ENCODE data around the gene TMX3. TPM values are rescaled to one million over a fixed set of nuclear protein-coding genes. Genes with fewer than 3 reads are reported as not detected.
A peak's percentile ranks its signal among the peaks of the same experiment; 100 is the strongest.

Gene TMX3
- total RNA-seq, 2 donors from 2014 or later: 53.0 to 64.8 TPM

DNA sequence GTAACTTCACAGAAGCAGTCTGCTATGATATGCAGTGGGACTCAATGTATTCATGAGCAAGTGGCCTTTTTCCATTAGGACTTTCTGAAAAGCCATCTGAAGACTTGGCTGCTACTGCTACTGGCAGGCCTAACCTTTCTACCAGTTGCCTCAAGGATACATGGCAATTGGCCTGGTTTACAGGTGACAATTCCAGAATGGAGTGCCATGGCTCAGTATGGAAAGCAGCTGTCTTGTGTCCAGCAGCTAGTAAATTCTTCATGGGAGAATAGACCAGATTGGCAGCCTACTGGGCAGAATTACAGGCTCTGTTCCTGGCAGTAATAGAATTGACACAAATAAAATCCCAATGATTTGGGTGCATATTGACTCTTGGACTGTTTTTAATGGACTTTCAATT is 12.6 kb upstream of the TMX3 start:
- no peak for DNase-seq (ENCODE audit: low spot score)
- Mint-ChIP-seq H3K4me1 (ENCODE audit: low read depth in 2 of 2) (peaks cover 4 to 9% of the 10 kb centered on the region in 2 donors), H3K36me3 (no peaks in the 10 kb centered on the region), H3K4me3 (no peak overlapping the region), H3K9me3 (no peaks in the 10 kb centered on the region), H3K27me3 (peaks cover 0 to 7% of the 10 kb centered on the region in 2 donors), H3K27ac (no peak overlapping the region)
- no peak for ATAC-seq

DNA sequence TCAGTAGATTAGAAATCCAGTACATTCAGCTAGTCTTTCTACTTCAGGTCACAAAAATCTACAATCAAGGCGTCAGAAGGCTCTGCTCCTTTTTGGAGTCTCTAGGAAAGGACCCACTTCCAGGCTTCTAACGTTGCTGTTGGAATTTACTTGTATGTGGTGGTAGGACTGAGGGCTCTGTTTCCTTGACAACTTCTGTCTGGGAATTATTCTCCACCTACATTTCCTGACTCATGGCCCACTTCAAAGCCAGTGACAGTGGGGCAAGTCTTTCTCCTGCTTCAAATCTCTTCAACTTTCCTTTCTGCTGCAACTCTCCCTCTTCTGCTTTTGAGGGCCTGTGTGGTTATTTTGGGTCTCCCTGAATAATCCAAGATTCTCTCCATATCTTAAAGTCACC is 10.4 kb upstream of the TMX3 start:
- H3K36me3 Mint-ChIP-seq: no peaks in the 10 kb centered on the region

DNA sequence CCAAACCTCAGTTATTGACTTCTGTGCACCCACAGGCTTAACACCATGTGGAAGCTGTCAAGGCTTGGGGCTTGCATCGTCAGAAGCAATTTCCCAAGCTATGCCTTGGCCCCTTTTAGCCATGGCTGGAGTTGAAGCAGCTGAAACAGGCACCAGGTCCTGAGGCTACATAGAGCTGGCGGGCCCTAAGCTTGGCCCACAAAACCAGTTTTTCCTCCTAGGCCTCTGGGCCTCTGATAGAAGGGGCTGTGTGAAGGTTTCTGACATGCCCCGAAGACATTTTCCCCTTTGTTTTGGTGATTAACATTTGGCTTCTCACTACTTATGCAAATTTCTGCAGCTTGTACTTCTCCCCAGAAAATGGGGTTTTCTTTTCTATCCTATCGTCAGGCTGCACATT is 9.1 kb upstream of the TMX3 start:
- DNase-seq (ENCODE audit: low spot score) (no peak), ATAC-seq (no peak)
- no peaks in the 10 kb centered on the region for H3K9me3 Mint-ChIP-seq
- no peak overlapping the region for H3K4me3 Mint-ChIP-seq
- peaks cover 13 to 25% of the 10 kb centered on the region in 2 donors for H3K4me1 Mint-ChIP-seq (ENCODE audit: low read depth in 2 of 2)
- H3K27me3 Mint-ChIP-seq: peaks cover 0 to 2% of the 10 kb centered on the region in 2 donors
- H3K36me3 Mint-ChIP-seq: no peaks in the 10 kb centered on the region
- no peak overlapping the region for H3K27ac Mint-ChIP-seq

More for the DNA sequence above, 10.4 kb upstream of the TMX3 start:
- H3K27ac Mint-ChIP-seq: no peak overlapping the region
- peaks cover 0 to 7% of the 10 kb centered on the region in 2 donors for H3K27me3 Mint-ChIP-seq
- no peaks in the 10 kb centered on the region for H3K9me3 Mint-ChIP-seq
- H3K4me3 Mint-ChIP-seq: no peak overlapping the region
- no peak for ATAC-seq
- no peak for DNase-seq (ENCODE audit: low spot score)
- peaks cover 13 to 25% of the 10 kb centered on the region in 2 donors for H3K4me1 Mint-ChIP-seq (ENCODE audit: low read depth in 2 of 2)

DNA sequence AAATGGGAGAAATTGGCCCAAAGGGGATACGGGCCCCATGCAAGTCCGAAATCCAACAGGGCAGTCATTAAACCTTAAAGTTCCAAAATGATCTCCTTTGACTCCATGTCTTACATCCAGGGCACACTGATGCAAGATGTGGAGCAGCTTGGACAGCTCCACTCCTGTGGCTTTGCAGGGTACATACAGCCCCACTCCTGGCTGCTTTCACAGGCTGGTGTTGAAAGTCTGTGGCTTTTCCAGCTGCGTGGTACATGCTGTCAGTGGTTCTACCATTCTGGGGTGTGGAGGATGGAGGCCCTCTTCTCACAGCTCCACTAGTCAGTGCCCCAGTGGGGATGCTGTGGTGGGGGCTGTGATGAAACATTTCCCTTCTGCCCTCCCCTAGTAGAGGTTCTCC is 8.6 kb upstream of the TMX3 start:
- Mint-ChIP-seq H3K27ac (no peak overlapping the region), H3K36me3 (no peaks in the 10 kb centered on the region)

DNA sequence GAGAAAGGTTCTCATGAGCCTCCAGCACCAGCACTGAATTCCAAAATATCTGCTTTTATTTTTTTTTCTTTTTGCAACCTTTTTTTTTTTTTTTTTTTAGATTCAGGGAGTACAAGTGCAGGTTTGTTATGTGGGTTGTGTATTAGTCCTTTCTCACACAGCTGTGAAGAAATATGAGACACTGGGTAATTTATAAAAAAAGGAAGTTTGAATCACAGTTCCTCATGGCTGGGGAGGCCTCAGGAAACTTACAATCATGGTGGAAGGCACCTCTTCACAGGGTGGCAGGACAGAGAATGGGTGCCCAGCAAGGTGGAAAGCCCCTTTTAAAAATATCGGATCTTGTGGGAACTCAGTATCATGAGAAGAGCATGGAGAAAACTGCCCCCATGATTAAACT is 7.9 kb upstream of the TMX3 start:
- Mint-ChIP-seq H3K36me3 (no peaks in the 10 kb centered on the region), H3K4me3 (no peak overlapping the region), H3K4me1 (ENCODE audit: low read depth in 2 of 2) (peaks cover 13 to 25% of the 10 kb centered on the region in 2 donors), H3K9me3 (no peaks in the 10 kb centered on the region), H3K27ac (peak overlapping the region; percentile 72 to 84), H3K27me3 (no peaks in the 10 kb centered on the region)
- DNase-seq (ENCODE audit: low spot score) (no peak), ATAC-seq (no peak)

More for the DNA sequence above, 8.6 kb upstream of the TMX3 start:
- Mint-ChIP-seq H3K27me3 (no peaks in the 10 kb centered on the region), H3K9me3 (no peaks in the 10 kb centered on the region), H3K4me3 (peak overlapping the region; percentile 7), H3K4me1 (ENCODE audit: low read depth in 2 of 2) (peaks cover 13 to 25% of the 10 kb centered on the region in 2 donors)
- DNase-seq (ENCODE audit: low spot score) (no peak), ATAC-seq (no peak)

DNA sequence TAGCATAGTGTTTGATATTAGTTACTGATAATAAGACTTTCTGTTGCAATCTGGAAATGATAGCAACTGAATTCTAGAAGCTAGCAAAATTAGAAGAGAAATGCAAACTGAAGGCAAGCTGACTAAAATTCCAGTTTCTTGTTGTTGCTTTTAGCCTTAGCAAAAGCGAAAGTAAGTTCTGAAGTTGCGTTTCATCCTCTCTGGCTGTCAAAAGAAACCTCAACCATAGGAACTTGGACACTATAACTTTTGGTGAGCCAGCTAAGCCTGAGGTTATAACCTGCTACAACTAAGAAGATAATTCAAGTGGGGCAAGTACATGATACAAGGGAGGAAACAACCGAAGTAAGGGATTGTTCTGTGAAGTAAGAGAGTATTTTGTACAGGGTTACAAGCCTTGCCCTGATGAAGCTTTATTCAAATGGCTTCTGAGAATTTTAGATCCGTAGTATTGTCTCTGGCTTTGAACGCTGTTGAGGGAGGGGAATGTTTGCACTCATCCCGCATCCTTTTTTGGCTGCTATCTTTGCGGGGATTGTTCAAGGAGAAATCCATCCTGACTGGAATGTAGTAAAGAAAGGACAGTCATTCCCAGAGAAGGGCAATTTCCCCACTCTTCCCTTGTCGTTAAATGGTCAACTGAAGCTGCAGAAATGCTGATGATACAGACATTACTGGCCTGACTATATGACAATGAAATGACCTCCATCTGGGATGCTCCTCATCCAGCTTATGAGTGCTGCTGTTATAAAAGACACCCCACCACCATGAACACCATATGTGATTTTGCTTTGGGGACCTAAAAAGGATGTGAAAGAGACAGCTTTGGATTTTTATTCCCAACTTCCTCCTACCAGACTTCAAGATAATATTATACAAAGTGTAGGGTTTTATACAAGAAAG is 7.0 kb upstream of the TMX3 start:
- Mint-ChIP-seq H3K4me3 (peak overlapping the region; percentile 85), H3K9me3 (no peaks in the 10 kb centered on the region), H3K27me3 (no peaks in the 10 kb centered on the region), H3K27ac (peak overlapping the region; percentile 72 to 84), H3K4me1 (ENCODE audit: low read depth in 2 of 2) (peaks cover 13 to 25% of the 10 kb centered on the region in 2 donors), H3K36me3 (no peaks in the 10 kb centered on the region)
- ATAC-seq: peak; percentile 78 to 85
- no peak for DNase-seq (ENCODE audit: low spot score)

DNA sequence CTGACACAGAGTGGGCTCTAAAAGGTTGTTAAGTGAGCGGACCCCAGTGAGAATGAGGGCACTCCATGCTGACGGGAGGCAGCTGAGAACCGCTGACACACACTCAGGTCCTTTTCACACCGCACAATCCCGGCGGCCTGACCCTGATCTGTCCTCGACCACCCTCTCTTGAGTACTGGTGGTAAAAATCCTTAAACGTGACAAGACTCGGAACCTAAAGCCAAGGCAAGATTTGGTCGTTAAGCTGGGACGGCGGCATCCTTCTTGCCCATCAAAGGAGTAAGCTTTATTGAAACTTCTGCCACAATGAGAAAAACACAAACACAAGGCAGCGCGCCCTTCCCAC is 569 bp downstream of the TMX3 start:
- peaks cover 11% of the 10 kb centered on the region for H3K36me3 Mint-ChIP-seq
- H3K4me1 Mint-ChIP-seq (ENCODE audit: low read depth in 2 of 2): peaks cover 25 to 27% of the 10 kb centered on the region in 2 donors
- no peaks in the 10 kb centered on the region for H3K9me3 Mint-ChIP-seq
- peak overlapping the region; percentile 98 for H3K4me3 Mint-ChIP-seq
- peak in 1 of 2 donors; percentile 39 for ATAC-seq
- peak overlapping the region; percentile 88 to 92 for H3K27ac Mint-ChIP-seq
- no peak for DNase-seq (ENCODE audit: low spot score)
- H3K27me3 Mint-ChIP-seq: no peaks in the 10 kb centered on the region

DNA sequence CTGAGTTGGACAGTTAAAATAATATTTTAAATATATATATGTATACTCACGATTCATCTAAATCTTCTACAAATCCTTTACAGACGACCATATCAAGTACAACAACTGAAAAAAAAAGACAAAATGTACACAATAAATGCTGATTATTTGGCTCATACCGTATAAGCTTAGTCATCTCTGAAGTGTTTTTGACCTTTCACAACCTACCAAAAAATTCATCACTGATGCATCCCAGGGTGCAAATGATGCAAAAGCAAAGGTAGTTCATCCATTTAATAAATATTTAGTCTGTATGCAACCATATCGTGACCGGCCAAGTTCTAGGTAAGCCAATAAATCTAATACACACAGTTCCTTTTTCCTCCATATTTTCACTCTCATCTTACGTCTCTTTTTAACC is 1.1 kb downstream of the TMX3 start:
- H3K27ac Mint-ChIP-seq: peak overlapping the region; percentile 88 to 92
- H3K27me3 Mint-ChIP-seq: no peaks in the 10 kb centered on the region
- no peaks in the 10 kb centered on the region for H3K9me3 Mint-ChIP-seq
- no peak for ATAC-seq
- peak overlapping the region; percentile 98 for H3K4me3 Mint-ChIP-seq
- no peak for DNase-seq (ENCODE audit: low spot score)
- peaks cover 25 to 28% of the 10 kb centered on the region in 2 donors for H3K4me1 Mint-ChIP-seq (ENCODE audit: low read depth in 2 of 2)
- peaks cover 12% of the 10 kb centered on the region for H3K36me3 Mint-ChIP-seq

DNA sequence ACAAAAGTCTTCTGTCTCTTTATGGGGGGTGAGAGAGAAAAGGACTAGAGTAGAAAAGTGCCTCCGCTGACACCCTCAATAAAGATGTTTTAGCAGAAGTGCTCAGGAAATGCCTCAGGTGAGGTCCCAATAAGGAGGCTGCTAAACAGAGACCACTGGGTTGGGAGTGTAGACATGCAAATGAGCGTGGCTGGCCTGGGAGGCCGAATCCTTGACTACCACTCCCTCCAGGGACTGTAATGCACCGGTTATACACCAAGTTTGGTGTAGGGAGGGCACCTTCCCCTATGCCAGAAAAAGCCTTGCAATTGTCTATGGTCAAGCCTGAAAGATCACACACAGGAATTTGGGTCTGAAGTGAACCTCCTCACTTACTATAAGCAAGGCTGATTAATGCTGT is 1.8 kb downstream of the TMX3 start:
- H3K27me3 Mint-ChIP-seq: no peaks in the 10 kb centered on the region
- H3K4me3 Mint-ChIP-seq: peak overlapping the region; percentile 98
- no peak for ATAC-seq
- H3K27ac Mint-ChIP-seq: peak overlapping the region; percentile 88 to 92
- H3K9me3 Mint-ChIP-seq: no peaks in the 10 kb centered on the region
- DNase-seq (ENCODE audit: low spot score): no peak
- H3K36me3 Mint-ChIP-seq: peaks cover 19% of the 10 kb centered on the region
- peaks cover 25 to 34% of the 10 kb centered on the region in 2 donors for H3K4me1 Mint-ChIP-seq (ENCODE audit: low read depth in 2 of 2)

DNA sequence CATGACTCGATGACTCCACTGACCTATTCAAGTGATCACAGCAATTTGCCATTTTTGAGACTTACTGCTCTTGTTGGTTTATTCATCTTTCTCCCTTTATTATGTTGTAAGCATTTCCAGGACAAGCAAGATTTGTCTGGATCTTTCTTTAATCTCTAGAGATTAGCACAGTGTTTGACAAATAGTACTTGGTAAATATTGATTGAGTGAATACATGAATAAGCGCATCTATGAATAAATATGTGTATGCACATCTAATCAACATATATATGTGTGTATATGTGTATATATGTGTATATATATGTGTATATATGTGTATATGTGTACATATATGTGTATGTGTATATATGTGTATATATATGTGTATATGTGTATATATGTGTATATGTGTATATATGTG is 7.3 kb downstream of the TMX3 start:
- Mint-ChIP-seq H3K27ac (no peak overlapping the region), H3K4me1 (ENCODE audit: low read depth in 2 of 2) (peaks cover 21 to 23% of the 10 kb centered on the region in 2 donors), H3K4me3 (no peak overlapping the region), H3K27me3 (no peaks in the 10 kb centered on the region), H3K9me3 (no peaks in the 10 kb centered on the region), H3K36me3 (peaks cover 32% of the 10 kb centered on the region)
- ATAC-seq (no peak), DNase-seq (ENCODE audit: low spot score) (no peak)

DNA sequence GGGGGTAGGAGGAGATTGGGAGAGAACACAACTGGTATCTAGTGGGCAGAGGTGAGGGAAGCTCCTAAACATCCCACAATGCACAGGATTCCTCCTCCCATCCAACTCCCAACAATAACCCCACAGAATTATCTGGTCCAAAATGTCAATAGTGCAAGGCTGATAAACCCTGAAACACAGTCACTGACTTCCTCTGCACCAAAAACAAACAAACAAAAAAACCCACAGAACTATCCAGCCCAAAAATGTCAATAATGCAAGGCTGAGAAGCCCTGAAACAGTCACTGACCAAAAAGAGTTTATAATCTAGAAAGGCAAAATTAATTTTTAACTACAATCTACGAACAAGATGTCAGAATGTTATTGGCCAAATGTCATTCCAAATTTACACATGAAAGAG is 9.8 kb downstream of the TMX3 start:
- DNase-seq (ENCODE audit: low spot score) (no peak), ATAC-seq (no peak)
- H3K4me3 Mint-ChIP-seq: no peak overlapping the region
- peak overlapping the region in 1 of 2 donors; percentile 13 for H3K27ac Mint-ChIP-seq
- H3K9me3 Mint-ChIP-seq: no peaks in the 10 kb centered on the region
- H3K4me1 Mint-ChIP-seq (ENCODE audit: low read depth in 2 of 2): peaks cover 23 to 27% of the 10 kb centered on the region in 2 donors
- peaks cover 32% of the 10 kb centered on the region for H3K36me3 Mint-ChIP-seq
- no peaks in the 10 kb centered on the region for H3K27me3 Mint-ChIP-seq

DNA sequence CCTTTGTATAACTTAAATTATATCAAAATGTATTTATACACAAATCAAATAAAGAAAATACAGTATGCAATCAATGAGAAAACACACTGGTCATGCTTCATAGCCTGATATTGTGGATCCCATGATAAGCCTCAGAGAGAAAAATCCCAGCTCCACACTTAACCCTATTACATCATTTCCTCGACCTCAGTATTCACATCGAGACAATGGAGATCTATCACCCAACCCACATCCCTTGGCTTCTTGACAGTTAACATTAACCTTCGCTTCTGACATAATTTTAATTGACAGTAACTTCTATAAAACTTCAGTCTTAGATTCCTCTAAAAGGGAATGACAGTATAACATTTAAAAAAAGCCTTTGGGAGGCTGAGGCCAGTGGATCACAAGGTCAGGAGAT is 11.6 kb downstream of the TMX3 start:
- DNase-seq (ENCODE audit: low spot score) (no peak), ATAC-seq (no peak)
- Mint-ChIP-seq H3K27ac (no peak overlapping the region), H3K4me1 (ENCODE audit: low read depth in 2 of 2) (peaks cover 14 to 24% of the 10 kb centered on the region in 2 donors), H3K27me3 (no peaks in the 10 kb centered on the region), H3K36me3 (peaks cover 22% of the 10 kb centered on the region), H3K9me3 (no peaks in the 10 kb centered on the region), H3K4me3 (no peak overlapping the region)

DNA sequence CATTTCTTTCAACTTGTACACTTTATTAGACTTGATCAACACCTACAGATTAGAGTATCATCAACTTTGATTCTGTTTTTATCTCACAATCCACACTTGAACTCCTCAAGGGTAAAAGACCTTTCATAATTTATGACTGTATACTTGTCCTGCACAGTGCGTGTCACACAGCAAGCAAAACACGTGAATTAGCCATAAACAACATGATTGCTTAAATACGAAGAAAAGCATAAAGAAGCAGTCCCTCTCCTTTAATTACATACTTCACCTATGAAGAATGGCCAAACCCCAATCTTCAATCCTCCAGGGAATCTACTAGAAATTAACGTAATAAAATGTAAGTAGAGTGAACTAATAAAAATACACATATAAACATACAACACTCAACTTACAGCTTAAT is 13.6 kb downstream of the TMX3 start:
- Mint-ChIP-seq H3K9me3 (no peaks in the 10 kb centered on the region), H3K4me3 (no peak overlapping the region), H3K4me1 (ENCODE audit: low read depth in 2 of 2) (peaks cover 10 to 24% of the 10 kb centered on the region in 2 donors), H3K27me3 (no peaks in the 10 kb centered on the region), H3K36me3 (peaks cover 20% of the 10 kb centered on the region), H3K27ac (no peak overlapping the region)
- ATAC-seq (no peak), DNase-seq (ENCODE audit: low spot score) (no peak)

DNA sequence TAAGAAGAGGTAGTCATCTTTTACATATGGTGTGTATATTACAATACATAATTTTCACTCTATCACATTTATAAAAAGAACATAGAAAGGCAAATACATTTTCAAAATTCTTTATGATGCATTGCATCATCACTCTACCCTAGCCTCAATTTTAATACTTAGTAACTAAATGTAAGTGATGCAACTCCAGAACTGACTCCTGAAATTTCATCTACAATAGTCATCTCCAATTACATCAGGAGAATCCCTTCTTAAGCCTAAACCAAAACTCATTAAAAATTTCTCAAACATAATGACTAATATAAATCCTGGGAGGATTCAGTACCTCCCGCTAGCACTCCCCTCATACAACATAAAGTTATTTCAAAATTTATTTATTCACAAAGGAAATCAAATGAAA is 15.9 kb downstream of the TMX3 start:
- ATAC-seq (no peak), DNase-seq (ENCODE audit: low spot score) (no peak)
- Mint-ChIP-seq H3K9me3 (no peaks in the 10 kb centered on the region), H3K27me3 (no peaks in the 10 kb centered on the region), H3K4me3 (no peak overlapping the region), H3K4me1 (ENCODE audit: low read depth in 2 of 2) (peaks cover 9 to 21% of the 10 kb centered on the region in 2 donors), H3K27ac (no peak overlapping the region), H3K36me3 (peaks cover 20% of the 10 kb centered on the region)
